ENCODE results near the gene IL21. TPM values are rescaled to one million over a fixed set of nuclear protein-coding genes. Genes with fewer than 3 reads are reported as not detected.

Gene IL21
- total and polyA plus RNA-seq, 2 donors (not counting 1 experiment from before 2014, with no cell fraction given): not detected

GRCh38 chr4:122562449-122562848 lies 58.4 kb downstream of the IL21 start:
- Histone ChIP-seq H3K9me3 (ENCODE audit: control extremely low read depth in 1 of 3, control insufficient read depth in 2 of 3, insufficient read depth in 1 of 3, low read length in 2 of 3) (no peaks in the 10 kb centered on the region), H3K4me3 (ENCODE audit: control extremely low read depth in 1 of 5, extremely low read depth in 1 of 5, insufficient read depth in 1 of 5, low read depth in 2 of 5, low read length in 4 of 5) (no peak overlapping the region), H3K79me2 (ENCODE audit: control insufficient read depth, insufficient read depth, low read length) (no peaks in the 10 kb centered on the region), H3K36me3 (replicated peaks in 1 of 2; ENCODE audit: control extremely low read depth in 1 of 2, control insufficient read depth in 1 of 2, extremely low read depth in 1 of 2, insufficient read depth in 2 of 2, low read length in 1 of 2) (no peaks in the 10 kb centered on the region), H3K9ac (ENCODE audit: low read length) (no peak overlapping the region), H3K4me1 (ENCODE audit: control insufficient read depth in 2 of 2, insufficient read depth in 2 of 2, low read length in 2 of 2) (no peaks in the 10 kb centered on the region), H3K4me2 (replicated peaks; ENCODE audit: low read depth, low read length, poor library complexity, severe bottlenecking) (no peak overlapping the region), H2AFZ (ENCODE audit: insufficient read depth, low read depth, low read length, poor library complexity, severe bottlenecking) (no peak overlapping the region), H4K20me1 (ENCODE audit: control insufficient read depth, insufficient read depth, low read length, poor library complexity, severe bottlenecking) (no peaks in the 10 kb centered on the region), H3K27me3 (replicated peaks in 1 of 4; ENCODE audit: control extremely low read depth in 1 of 4, control insufficient read depth in 3 of 4, insufficient read depth in 4 of 4, low read length in 3 of 4) (no peaks in the 10 kb centered on the region), H3K27ac (ENCODE audit: low read length in 2 of 2) (no peak overlapping the region)
- DNase-seq (no peak), ATAC-seq (ENCODE audit: low read depth) (no peak)
- TF ChIP-seq CTCF (IDR thresholded peaks at IDR 0.05) (no peak), EZH2 (IDR thresholded peaks at IDR 0.05; ENCODE audit: borderline replicate concordance, insufficient read depth, low read depth, low read length, poor library complexity, severe bottlenecking) (no peak)
- H3K27ac Mint-ChIP-seq: no peak overlapping the region
- intact Hi-C loops (cut with micrococcal nuclease): no loop called here
- H3K27me3 Mint-ChIP-seq: no peaks in the 10 kb centered on the region
- H3K4me1 Mint-ChIP-seq: no peaks in the 10 kb centered on the region
- ChIA-PET POLR2A (no interaction called here), CTCF (interaction anchor here (0.9 kb wide), 1 partner anchor 15 kb away, joined by 3 read pairs; no protein-coding TSS in a partner anchor)
- no peak overlapping the region for H3K4me3 Mint-ChIP-seq
- no CpG with 5 or more reads among the region's 2 CpGs for WGBS (ENCODE audit: insufficient coverage)
- peaks cover 7% of the 10 kb centered on the region for H3K9me3 Mint-ChIP-seq (ENCODE audit: insufficient read depth)

Other genes starting within 250 kb of the IL21 start
- not detected in 2 replicates for gene ADAD1, start 242.1 kb downstream of the IL21 start, total RNA-seq
- not detected in 2 replicates for gene ADAD1, start 242.1 kb downstream of the IL21 start, polyA plus RNA-seq
- gene IL2, start 164.3 kb downstream of the IL21 start, total RNA-seq: not detected in 2 replicates
- not detected in 2 replicates for gene IL2, start 164.3 kb downstream of the IL21 start, polyA plus RNA-seq
- gene BBS12, start 111.6 kb upstream of the IL21 start, total RNA-seq: 2.9 and 3.4 TPM in 2 replicates
- 0.25 and 0.27 TPM in 2 replicates for gene BBS12, start 111.6 kb upstream of the IL21 start, polyA plus RNA-seq
- not detected in 2 replicates for gene FGF2, start 205.8 kb upstream of the IL21 start, total RNA-seq
- 0.13 and 0.42 TPM in 2 replicates for gene FGF2, start 205.8 kb upstream of the IL21 start, polyA plus RNA-seq